ENCODE measurements around the gene HMGB1.
"Not testable (repeated sequence)": the region's sequence is repeated elsewhere in the genome, so short reads cannot be mapped to it uniquely, and the experiment has no call there.

Gene HMGB1

GRCh38 chr13:30465343-30465592, 468 bp downstream of the HMGB1 start:
- DNase-seq, result no peak

- DNase-seq, result peak; percentile 84
Observed at GRCh38 chr13:30464496-30465342, 1.0 kb downstream of the HMGB1 start.

GRCh38 chr13:30463787-30464495, 1.8 kb downstream of the HMGB1 start:
- DNase-seq, result peak; percentile 81

GRCh38 chr13:30461279-30462066, 4.3 kb downstream of the HMGB1 start:
- peak; percentile 80 for DNase-seq

GRCh38 chr13:30457306-30457891, 8.3 kb downstream of the HMGB1 start:
- DNase-seq, result no peak

- no peak for DNase-seq
Observed at GRCh38 chr13:30456290-30456689, 9.4 kb downstream of the HMGB1 start.

GRCh38 chr13:30454991-30455390, 10.7 kb downstream of the HMGB1 start:
- no peak for DNase-seq

GRCh38 chr13:30453727-30454126, 12.0 kb downstream of the HMGB1 start:
- no peak for DNase-seq

GRCh38 chr13:30451476-30451875, 14.3 kb downstream of the HMGB1 start:
- not testable (repeated sequence) for DNase-seq

GRCh38 chr13:30450066-30450465, 15.7 kb downstream of the HMGB1 start:
- DNase-seq, result no peak

- DNase-seq, result no peak
Observed at GRCh38 chr13:30448441-30448840, 17.3 kb downstream of the HMGB1 start.

GRCh38 chr13:30446126-30446500, 19.6 kb downstream of the HMGB1 start:
- DNase-seq, result no peak

GRCh38 chr13:30443957-30444404, 21.8 kb downstream of the HMGB1 start:
- DNase-seq, result no peak

GRCh38 chr13:30443491-30443890, 22.2 kb downstream of the HMGB1 start:
- not testable (repeated sequence) for DNase-seq

GRCh38 chr13:30442926-30443325, 22.8 kb downstream of the HMGB1 start:
- DNase-seq, result no peak

- DNase-seq, result no peak
Observed at GRCh38 chr13:30440910-30441703, 24.6 kb downstream of the HMGB1 start.

- DNase-seq, result no peak
Observed at GRCh38 chr13:30438286-30438685, 27.4 kb downstream of the HMGB1 start.

GRCh38 chr13:30437177-30437576, 28.6 kb downstream of the HMGB1 start:
- DNase-seq, result no peak

GRCh38 chr13:30435911-30436451, 29.8 kb downstream of the HMGB1 start:
- no peak for DNase-seq

GRCh38 chr13:30431269-30431940, 34.3 kb downstream of the HMGB1 start:
- no peak for DNase-seq

Measured in CD4-positive, alpha-beta T cell treated with Interleukin-4 for 4 hours (primary cell).